Tibial nerve (tissue), 4 donors: ENCODE results near the gene FAM240B.

Experiments
- EP300 ChIP-seq, 2 donors: sonication (generic); formaldehyde crosslinking; IDR thresholded peaks; one replicate each; pipeline ENCODE4 v1.6.1; 2017; ENCODE audit warnings: antibody characterized with exemption in 2 of 2, mild to moderate bottlenecking in 1 of 2
- POLR2A ChIP-seq, 2 donors: fragments of 450-650 bp; IDR thresholded peaks; one replicate each; pipeline ENCODE4 v1.6.1; 2017; ENCODE audit warnings: antibody characterized with exemption in 2 of 2, mild to moderate bottlenecking in 2 of 2, moderate library complexity in 2 of 2
- TF ChIP-seq, protein P1 (sequence below), 5 experiments: fragments of 200-600 bp in 3 of 5; fragments of 450-650 bp in 2 of 5; sonication (generic) in 3 of 5; IDR thresholded peaks; one replicate each; pipeline ENCODE4 v1.5.1; 2016 to 2019; ENCODE audit warnings: antibody characterized with exemption in 5 of 5, mild to moderate bottlenecking in 3 of 5, moderate library complexity in 2 of 5

DNA sequence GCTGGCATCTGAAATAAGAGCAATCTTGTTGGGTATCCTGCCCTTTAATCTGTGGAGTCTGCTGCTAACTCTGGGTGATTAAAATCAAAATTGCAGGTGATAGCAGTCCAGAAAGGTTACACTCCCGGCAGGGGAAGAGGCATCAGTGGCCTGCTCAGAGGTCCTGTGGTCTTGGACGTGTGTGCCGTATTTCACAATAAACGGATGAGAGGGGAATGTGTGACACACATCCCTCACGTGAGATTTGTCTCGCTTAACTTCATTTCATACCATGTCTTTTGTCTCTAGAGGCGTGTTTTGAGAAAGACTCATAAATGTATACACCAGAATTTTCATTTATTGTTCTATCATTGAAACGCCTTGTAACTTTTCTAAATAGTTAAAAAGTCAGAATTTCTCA, 36.6 kb downstream of the FAM240B start:
- TF ChIP-seq, protein P1, sequence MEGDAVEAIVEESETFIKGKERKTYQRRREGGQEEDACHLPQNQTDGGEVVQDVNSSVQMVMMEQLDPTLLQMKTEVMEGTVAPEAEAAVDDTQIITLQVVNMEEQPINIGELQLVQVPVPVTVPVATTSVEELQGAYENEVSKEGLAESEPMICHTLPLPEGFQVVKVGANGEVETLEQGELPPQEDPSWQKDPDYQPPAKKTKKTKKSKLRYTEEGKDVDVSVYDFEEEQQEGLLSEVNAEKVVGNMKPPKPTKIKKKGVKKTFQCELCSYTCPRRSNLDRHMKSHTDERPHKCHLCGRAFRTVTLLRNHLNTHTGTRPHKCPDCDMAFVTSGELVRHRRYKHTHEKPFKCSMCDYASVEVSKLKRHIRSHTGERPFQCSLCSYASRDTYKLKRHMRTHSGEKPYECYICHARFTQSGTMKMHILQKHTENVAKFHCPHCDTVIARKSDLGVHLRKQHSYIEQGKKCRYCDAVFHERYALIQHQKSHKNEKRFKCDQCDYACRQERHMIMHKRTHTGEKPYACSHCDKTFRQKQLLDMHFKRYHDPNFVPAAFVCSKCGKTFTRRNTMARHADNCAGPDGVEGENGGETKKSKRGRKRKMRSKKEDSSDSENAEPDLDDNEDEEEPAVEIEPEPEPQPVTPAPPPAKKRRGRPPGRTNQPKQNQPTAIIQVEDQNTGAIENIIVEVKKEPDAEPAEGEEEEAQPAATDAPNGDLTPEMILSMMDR (IDR thresholded peaks at IDR 0.05): no peak
- TF ChIP-seq POLR2A (IDR thresholded peaks at IDR 0.05) (no peak), EP300 (IDR thresholded peaks at IDR 0.05) (no peak)
